HepG2 (cell line): Measurements from ENCODE around the gene CALM1. TPM values are rescaled to one million over a fixed set of nuclear protein-coding genes. Genes with fewer than 3 reads are reported as not detected.

Experiments used
- ATAC-seq: fragments of 200-7000 bp; cut with Tn5 transposase; 3 replicates; pipeline ENCODE4 v1.9.1; 2020; ENCODE audit warnings: mild to moderate bottlenecking, moderate library complexity
- BruUV-seq: library from RNA; stranded (reverse); fragments of 400-500 nt; replicated peaks from 2 replicates; lab custom pipeline; 2021; lab: Mats Ljungman, UMichigan
- CTCF ChIA-PET: fragments of 300-600 bp; formaldehyde crosslinking; extraction: SDS; loops from one replicate; lab custom pipeline; 2021; ENCODE audit warnings: low total read pairs, inconsistent platforms, low intra/inter-chr PET ratio; lab: Yijun Ruan, JAX
- POLR2A ChIA-PET: fragments of 350-600 bp; sonication (Branson Sonifier 250); formaldehyde crosslinking; loops from one replicate; lab custom pipeline; 2020; ENCODE audit warnings: antibody characterized with exemption, inconsistent platforms; lab: Yijun Ruan, JAX
- DNase-seq: peaks from one replicate; pipeline ENCODE4 v3.0.0-alpha.2; 2015; ENCODE audit warnings: low spot score
- FAIRE-seq: peaks from 3 replicates; lab custom pipeline; 2011; peaks lifted over from hg19 to GRCh38; lab: Jason Lieb, UNC
- H2AFZ ChIP-seq: one replicate; pipeline ENCODE4 v1.6.1; 2011; ENCODE audit warnings: low read length, inconsistent platforms
- H3K27ac ChIP-seq: fragments of 300-600 bp; 3 replicates; pipeline ENCODE4 v1.8.0; 2011; ENCODE audit warnings: mixed run types, mild to moderate bottlenecking, mixed read lengths, low read length, inconsistent platforms; ENCODE audit not compliant: insufficient read depth; ENCODE audit errors: extremely low read length
- H3K27me3 ChIP-seq, 2 experiments: fragments of 200-600 bp in 1 of 2; 2 replicates in 1 of 2; 3 replicates in 1 of 2; pipeline versions ENCODE4 v1.6.0 to v1.8.0; 2011; ENCODE audit warnings: low read length in 2 of 2, mild to moderate bottlenecking in 2 of 2, moderate library complexity in 2 of 2, inconsistent platforms in 1 of 2; ENCODE audit not compliant: insufficient read depth in 2 of 2, control insufficient read depth in 1 of 2
- H3K36me3 ChIP-seq, 2 experiments: fragments of 200-600 bp in 1 of 2; replicated peaks in 1 of 2; 2 replicates in 1 of 2; 3 replicates in 1 of 2; pipeline versions ENCODE4 v1.5.1 to v1.8.0; 2011; ENCODE audit warnings: low read length in 2 of 2, inconsistent platforms in 1 of 2; ENCODE audit not compliant: insufficient read depth in 2 of 2, control insufficient read depth in 1 of 2
- H3K4me1 ChIP-seq: 2 replicates; pipeline ENCODE4 v1.5.1; 2012; ENCODE audit warnings: low read length, inconsistent platforms; ENCODE audit not compliant: insufficient read depth
- H3K4me2 ChIP-seq: 2 replicates; pipeline ENCODE4 v1.6.0; 2011; ENCODE audit warnings: low read depth, low read length, inconsistent platforms
- H3K4me3 ChIP-seq, 3 experiments: fragments of 200-600 bp in 1 of 3; sonication (generic), shearing (Covaris generic) in 1 of 3; replicated peaks in 1 of 3; 2 replicates each; pipeline ENCODE4 v1.5.1; 2011 to 2016; ENCODE audit warnings: low read length in 3 of 3, inconsistent platforms in 2 of 3, low read depth in 2 of 3, mild to moderate bottlenecking in 2 of 3, control low read depth in 1 of 3, mixed read lengths in 1 of 3; ENCODE audit not compliant: insufficient read depth in 1 of 3
- H3K79me2 ChIP-seq: one replicate; pipeline ENCODE4 v1.6.1; 2011; ENCODE audit warnings: low read length, inconsistent platforms; ENCODE audit not compliant: insufficient read depth
- H3K9ac ChIP-seq: 2 replicates; pipeline ENCODE4 v1.6.0; 2011; ENCODE audit warnings: mild to moderate bottlenecking, low read depth, low read length, inconsistent platforms; ENCODE audit not compliant: insufficient read depth
- H3K9me3 ChIP-seq: 2 replicates; pipeline ENCODE4 v1.5.1; 2012; ENCODE audit warnings: mild to moderate bottlenecking, low read length
- H4K20me1 ChIP-seq: 2 replicates; pipeline ENCODE4 v1.6.0; 2011; ENCODE audit warnings: inconsistent platforms, mild to moderate bottlenecking, low read length, moderate library complexity; ENCODE audit not compliant: insufficient read depth
- GTF3A ChIP-seq: sonication (generic); formaldehyde crosslinking; conservative IDR thresholded peaks from 2 replicates; pipeline ENCODE4 v1.4.0; 2020; ENCODE audit warnings: mild to moderate bottlenecking, missing genetic modification reagents
- JUN ChIP-seq: sonication (generic); formaldehyde crosslinking; IDR thresholded peaks from 2 replicates; pipeline ENCODE4 v1.4.0; 2020; ENCODE audit warnings: mild to moderate bottlenecking, missing genetic modification reagents
- TP53 ChIP-seq: sonication (generic); formaldehyde crosslinking; conservative IDR thresholded peaks from 2 replicates; pipeline ENCODE4 v1.4.0; 2020; ENCODE audit warnings: missing genetic modification reagents
- ZNF160 ChIP-seq: sonication (generic); formaldehyde crosslinking; IDR thresholded peaks from 2 replicates; pipeline ENCODE4 v1.8.0; 2022; ENCODE audit warnings: mild to moderate bottlenecking, inconsistent platforms, missing genetic modification reagents
- ZSCAN20 ChIP-seq: sonication (generic); formaldehyde crosslinking; IDR thresholded peaks from 2 replicates; pipeline ENCODE4 v1.4.0; 2020; ENCODE audit warnings: missing genetic modification reagents, mild to moderate bottlenecking, borderline replicate concordance
- WGBS: methylation state at CpG from one replicate; pipeline ENCODE4 v1.1.6; 2017; ENCODE audit warnings: low lambda C conversion rate; 5-methylcytosine and 5-hydroxymethylcytosine counted together
- in situ Hi-C: cut with HindIII; loops from 2 replicates; pipeline ENCODE4 v1.10.0; 2017; ENCODE audit warnings: low pct_unique_long_range_greater_than_20kb; ENCODE audit not compliant: extremely low pct_ligation_motif_present
- intact Hi-C: fragments of 100-400 bp; cut with micrococcal nuclease; formaldehyde crosslinking; loops from one replicate; pipeline ENCODE4 v1.10.0; 2022; ENCODE audit not compliant: unreplicated experiment
- polyA plus RNA-seq, 8 experiments: library from polyadenylated mRNA; depleted of rRNA in 3 of 8; stranded (reverse) in 7 of 8; unstranded in 1 of 8; fragments of >200 nt; fragmentation: Illumina TruSeq in 4 of 8; extraction: Trizol in 4 of 8; gene quantifications; 2 replicates each; pipeline versions ENCODE4 v1.2.1 to v1.2.3, GENCODE V29; 2011 to 2016; ENCODE audit warnings: low read depth in 4 of 8, missing spikeins in 1 of 8, mixed read lengths in 1 of 8; ENCODE audit not compliant: insufficient read depth in 1 of 8
- total RNA-seq, 5 experiments: library from RNA; depleted of rRNA; stranded (reverse); fragments of >200 nt; fragmentation: Illumina TruSeq; extraction: Trizol; gene quantifications; 2 replicates each; pipeline ENCODE4 v1.2.3, GENCODE V29; 2016; ENCODE audit warnings: low read depth in 1 of 5
- TF ChIP-seq, protein P1 (sequence below): sonication (generic); formaldehyde crosslinking; conservative IDR thresholded peaks from 2 replicates; pipeline ENCODE4 v1.8.0; 2022; ENCODE audit warnings: low read depth, missing genetic modification reagents
- TF ChIP-seq, protein P2 (sequence below): sonication (generic); formaldehyde crosslinking; IDR thresholded peaks from 2 replicates; pipeline ENCODE4 v1.5.0; 2020; ENCODE audit warnings: missing genetic modification reagents

CALM1 gene
- total and polyA plus RNA-seq, 2 of the 13 experiments (the other 11 are each of a cell fraction or from before 2014, with no cell fraction given), result 110 to 238 TPM

DNA sequence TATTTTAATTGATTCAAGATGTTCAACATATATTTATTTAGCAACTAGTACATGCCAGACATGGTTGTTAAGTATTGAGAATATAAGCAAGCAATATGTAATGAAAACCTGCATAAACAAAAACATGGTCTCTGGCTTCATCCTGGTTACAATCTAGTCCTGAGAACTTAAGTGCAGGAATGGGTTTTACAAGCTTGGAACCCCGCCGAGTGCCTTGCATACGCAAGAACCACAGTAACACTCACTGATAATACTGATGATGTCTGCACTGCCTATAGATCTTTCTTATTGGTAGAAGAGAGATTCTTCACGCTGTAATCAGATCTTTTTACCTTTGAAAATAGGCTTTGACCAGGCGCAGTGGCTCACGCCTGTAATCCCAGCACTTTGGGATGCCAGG lies 22.9 kb upstream of the CALM1 start:
- no peaks in the 10 kb centered on the region for H4K20me1 ChIP-seq
- no TSS peak for BruUV-seq
- intact Hi-C loops (no loop called here), in situ Hi-C loops (no loop called here)
- ChIA-PET CTCF (no interaction called here), POLR2A (interaction anchor here (0.6 to 1.6 kb wide), 2 partner anchors 9 to 83 kb away, joined by 3 read pairs; no protein-coding TSS in a partner anchor)
- no peak overlapping the region for H2AFZ ChIP-seq
- H3K4me3 ChIP-seq, result no peak overlapping the region
- no peaks in the 10 kb centered on the region for H3K79me2 ChIP-seq
- peaks cover 9% of the 10 kb centered on the region for H3K4me1 ChIP-seq
- no peak overlapping the region for H3K9ac ChIP-seq
- 66% methylated on average over 6 of the region's 6 CpGs for WGBS
- no peaks in the 10 kb centered on the region for H3K9me3 ChIP-seq
- FAIRE-seq, result no peak
- TF ChIP-seq TP53 (CRISPR knock-in tag), result no peak
- TF ChIP-seq, all 625 proteins: peak for 0
- H3K4me2 ChIP-seq, result no peak overlapping the region
- no peak overlapping the region for H3K27ac ChIP-seq
- no peaks in the 10 kb centered on the region for H3K36me3 ChIP-seq
- H3K27me3 ChIP-seq, result no peaks in the 10 kb centered on the region
- no peak for DNase-seq
- ATAC-seq, result no peak

DNA sequence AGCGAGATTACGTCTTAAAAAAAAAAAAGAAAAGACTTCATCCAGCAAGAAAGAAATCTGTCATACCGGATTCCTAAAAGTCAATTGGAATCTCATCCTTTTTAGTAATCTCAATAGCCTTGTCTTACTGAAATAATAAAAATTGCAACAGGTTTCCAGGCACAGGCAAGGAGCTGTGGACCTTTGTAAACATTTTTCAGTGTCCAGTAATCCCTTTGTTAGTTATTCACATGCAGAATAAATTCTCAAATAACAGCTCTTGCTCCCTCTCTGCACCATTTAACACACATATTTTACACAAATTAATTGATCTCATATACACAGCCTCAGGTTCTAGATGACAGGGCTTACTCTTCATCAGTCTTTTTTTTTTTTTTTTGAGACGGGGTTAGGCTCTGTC lies 22.0 kb upstream of the CALM1 start:
- in situ Hi-C loops, result no loop called here
- FAIRE-seq, result no peak
- Histone ChIP-seq H3K4me2 (no peak overlapping the region), H3K4me3 (no peak overlapping the region), H3K27me3 (no peaks in the 10 kb centered on the region), H3K9ac (no peak overlapping the region), H3K36me3 (no peaks in the 10 kb centered on the region), H4K20me1 (no peaks in the 10 kb centered on the region), H3K79me2 (no peaks in the 10 kb centered on the region), H3K27ac (no peak overlapping the region), H2AFZ (no peak overlapping the region), H3K4me1 (no peaks in the 10 kb centered on the region), H3K9me3 (no peaks in the 10 kb centered on the region)
- intact Hi-C loops, result no loop called here
- TF ChIP-seq JUN (CRISPR knock-in tag), result no peak
- no peak for TF ChIP-seq ZSCAN20 (CRISPR knock-in tag)
- TF ChIP-seq, protein P1, sequence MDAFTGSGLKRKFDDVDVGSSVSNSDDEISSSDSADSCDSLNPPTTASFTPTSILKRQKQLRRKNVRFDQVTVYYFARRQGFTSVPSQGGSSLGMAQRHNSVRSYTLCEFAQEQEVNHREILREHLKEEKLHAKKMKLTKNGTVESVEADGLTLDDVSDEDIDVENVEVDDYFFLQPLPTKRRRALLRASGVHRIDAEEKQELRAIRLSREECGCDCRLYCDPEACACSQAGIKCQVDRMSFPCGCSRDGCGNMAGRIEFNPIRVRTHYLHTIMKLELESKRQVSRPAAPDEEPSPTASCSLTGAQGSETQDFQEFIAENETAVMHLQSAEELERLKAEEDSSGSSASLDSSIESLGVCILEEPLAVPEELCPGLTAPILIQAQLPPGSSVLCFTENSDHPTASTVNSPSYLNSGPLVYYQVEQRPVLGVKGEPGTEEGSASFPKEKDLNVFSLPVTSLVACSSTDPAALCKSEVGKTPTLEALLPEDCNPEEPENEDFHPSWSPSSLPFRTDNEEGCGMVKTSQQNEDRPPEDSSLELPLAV (CRISPR knock-in tag), result no peak
- TF ChIP-seq, protein P2, sequence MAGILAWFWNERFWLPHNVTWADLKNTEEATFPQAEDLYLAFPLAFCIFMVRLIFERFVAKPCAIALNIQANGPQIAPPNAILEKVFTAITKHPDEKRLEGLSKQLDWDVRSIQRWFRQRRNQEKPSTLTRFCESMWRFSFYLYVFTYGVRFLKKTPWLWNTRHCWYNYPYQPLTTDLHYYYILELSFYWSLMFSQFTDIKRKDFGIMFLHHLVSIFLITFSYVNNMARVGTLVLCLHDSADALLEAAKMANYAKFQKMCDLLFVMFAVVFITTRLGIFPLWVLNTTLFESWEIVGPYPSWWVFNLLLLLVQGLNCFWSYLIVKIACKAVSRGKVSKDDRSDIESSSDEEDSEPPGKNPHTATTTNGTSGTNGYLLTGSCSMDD (CRISPR knock-in tag), result no peak
- no peak for TF ChIP-seq GTF3A
- TF ChIP-seq ZNF160 (CRISPR knock-in tag), result no peak
- CTCF ChIA-PET, result no interaction called here
- 83% methylated on average over 4 of the region's 4 CpGs for WGBS
- DNase-seq, result no peak
- POLR2A ChIA-PET, result no interaction called here
- no TSS peak for BruUV-seq
- ATAC-seq, result no peak
